Progenitor cell of endocrine pancreas (in vitro differentiated cells): ENCODE data around the gene UGT1A3. TPM values are rescaled to one million over a fixed set of nuclear protein-coding genes. Genes with fewer than 3 reads are reported as not detected.

ENCODE experiments used
- DNase-seq: peaks from one replicate; pipeline ENCODE4 v3.0.0; 2021; ENCODE audit warnings: low spot score; ENCODE audit not compliant: unreplicated experiment
- H3K27ac Mint-ChIP-seq: 2 replicates; pipeline ENCODE4 v1.8.0; 2021; ENCODE audit warnings: mild to moderate bottlenecking, moderate library complexity, mixed read lengths
- H3K27me3 Mint-ChIP-seq: 2 replicates; pipeline ENCODE4 v1.8.0; 2021; ENCODE audit warnings: mixed read lengths
- H3K36me3 Mint-ChIP-seq: 2 replicates; pipeline ENCODE4 v1.8.0; 2022; ENCODE audit warnings: mixed read lengths; ENCODE audit not compliant: insufficient read depth
- H3K4me1 Mint-ChIP-seq: 2 replicates; pipeline ENCODE4 v1.8.0; 2021; ENCODE audit warnings: low read depth, mixed read lengths
- H3K4me3 Mint-ChIP-seq: 2 replicates; pipeline ENCODE4 v1.8.0; 2021; ENCODE audit warnings: low read depth, mild to moderate bottlenecking, moderate library complexity, mixed read lengths
- H3K9me3 Mint-ChIP-seq: 2 replicates; pipeline ENCODE4 v1.8.0; 2021; ENCODE audit warnings: low read depth, mixed read lengths
- CTCF ChIP-seq: fragments of 200-600 bp; sonication (generic); IDR thresholded peaks from one replicate; pipeline ENCODE4 v1.5.0; 2021; ENCODE audit warnings: antibody characterized with exemption, mild to moderate bottlenecking; ENCODE audit not compliant: unreplicated experiment
- total RNA-seq: library from RNA; stranded (reverse); gene quantifications from 2 replicates; pipeline ENCODE4 v1.2.1, GENCODE V29; 2021

The UGT1A3 gene
- total RNA-seq, 1 donor from 2014 or later: not detected

- H3K27me3 Mint-ChIP-seq: peaks cover 2% of the 10 kb centered on the region
- H3K27ac Mint-ChIP-seq: no peak overlapping the region
- H3K9me3 Mint-ChIP-seq: peaks cover 3% of the 10 kb centered on the region
- TF ChIP-seq CTCF: no peak
- DNase-seq: no peak
- peaks cover 1% of the 10 kb centered on the region for H3K36me3 Mint-ChIP-seq
- H3K4me1 Mint-ChIP-seq: no peaks in the 10 kb centered on the region
- no peak overlapping the region for H3K4me3 Mint-ChIP-seq
These were observed 92.9 kb downstream of the UGT1A3 start for GRCh38 chr2:233821709-233822100.

- H3K4me3 Mint-ChIP-seq: no peak overlapping the region
- no peaks in the 10 kb centered on the region for H3K4me1 Mint-ChIP-seq
- TF ChIP-seq CTCF: no peak
- no peak overlapping the region for H3K27ac Mint-ChIP-seq
- H3K36me3 Mint-ChIP-seq: peaks cover 1% of the 10 kb centered on the region
- peaks cover 2% of the 10 kb centered on the region for H3K27me3 Mint-ChIP-seq
- DNase-seq: no peak
- peaks cover 3% of the 10 kb centered on the region for H3K9me3 Mint-ChIP-seq
These were observed 93.4 kb downstream of the UGT1A3 start for GRCh38 chr2:233822101-233822771.

Other genes with a start within 250 kb of the UGT1A3 start
- gene USP40, start 162.3 kb upstream of the UGT1A3 start, total RNA-seq: 36.9 and 38.3 TPM in 2 replicates
- not detected in 2 replicates for gene UGT1A8, start 111.4 kb upstream of the UGT1A3 start, total RNA-seq
- gene UGT1A10, start 92.6 kb upstream of the UGT1A3 start, total RNA-seq: not detected in 2 replicates
- gene UGT1A9, start 57.1 kb upstream of the UGT1A3 start, total RNA-seq: not detected in 2 replicates
- not detected in 2 replicates for gene UGT1A7, start 47.1 kb upstream of the UGT1A3 start, total RNA-seq
- not detected in 2 replicates for gene UGT1A6, start 36.2 kb upstream of the UGT1A3 start, total RNA-seq
- not detected in 2 replicates for gene UGT1A5, start 16.1 kb upstream of the UGT1A3 start, total RNA-seq
- not detected in 2 replicates for gene UGT1A4, start 10.3 kb upstream of the UGT1A3 start, total RNA-seq
- not detected in 2 replicates for gene UGT1A1, start 31.2 kb downstream of the UGT1A3 start, total RNA-seq
- gene MROH2A, start 49.3 kb downstream of the UGT1A3 start, total RNA-seq: not detected in 2 replicates
- 22.0 and 23.1 TPM in 2 replicates for gene HJURP, start 125.5 kb downstream of the UGT1A3 start, total RNA-seq
- not detected in 2 replicates for gene TRPM8, start 188.3 kb downstream of the UGT1A3 start, total RNA-seq